HL-60/S4 treated with retinoic acid at 250 ng/mL for 4 days and 3 days (cell line): Measurements from ENCODE around the gene ELMO3.

Experiments
- in situ Hi-C: fragments of 300-500 bp; cut with MboI; formaldehyde crosslinking; loops from 2 replicates; pipeline ENCODE4 v1.7.0; 2022; ENCODE audit warnings: low sequenced_read_pairs

ELMO3 gene

DNA sequence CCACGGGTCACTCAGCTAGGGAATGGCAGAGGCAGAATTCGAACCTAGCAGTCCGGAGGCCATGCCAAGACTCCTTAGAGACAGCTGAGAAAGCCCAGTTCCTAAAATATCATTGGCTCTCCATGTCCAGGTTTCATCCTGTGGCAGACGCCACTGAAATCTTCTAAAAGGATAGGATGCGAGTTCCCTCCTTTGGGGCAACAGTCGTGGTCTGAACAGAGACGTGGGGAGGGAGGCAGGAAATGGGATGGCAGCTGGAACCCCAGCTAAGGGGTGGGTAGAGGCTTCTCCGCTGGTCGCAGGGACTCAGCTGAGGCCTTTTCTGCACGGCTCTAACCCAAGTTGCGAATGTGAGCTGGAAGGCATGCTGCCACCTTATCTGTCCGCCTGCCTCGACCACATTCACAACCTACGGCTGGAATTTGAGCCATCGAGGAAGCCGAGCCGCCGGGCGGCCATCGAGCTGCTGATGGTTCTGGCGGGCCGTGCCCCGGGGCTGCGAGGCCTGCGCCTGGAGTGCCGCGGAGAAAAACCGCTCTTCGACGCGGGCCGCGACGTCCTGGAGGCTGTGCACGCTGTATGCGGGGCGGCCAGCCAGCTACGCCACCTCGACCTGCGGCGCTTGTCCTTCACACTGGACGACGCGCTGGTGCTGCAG, 36.3 kb upstream of the ELMO3 start:
- in situ Hi-C loops, result loop anchor here (25.0 kb wide), 1 partner anchor 200 kb away; the partner anchor contains the start of gene CES3

DNA sequence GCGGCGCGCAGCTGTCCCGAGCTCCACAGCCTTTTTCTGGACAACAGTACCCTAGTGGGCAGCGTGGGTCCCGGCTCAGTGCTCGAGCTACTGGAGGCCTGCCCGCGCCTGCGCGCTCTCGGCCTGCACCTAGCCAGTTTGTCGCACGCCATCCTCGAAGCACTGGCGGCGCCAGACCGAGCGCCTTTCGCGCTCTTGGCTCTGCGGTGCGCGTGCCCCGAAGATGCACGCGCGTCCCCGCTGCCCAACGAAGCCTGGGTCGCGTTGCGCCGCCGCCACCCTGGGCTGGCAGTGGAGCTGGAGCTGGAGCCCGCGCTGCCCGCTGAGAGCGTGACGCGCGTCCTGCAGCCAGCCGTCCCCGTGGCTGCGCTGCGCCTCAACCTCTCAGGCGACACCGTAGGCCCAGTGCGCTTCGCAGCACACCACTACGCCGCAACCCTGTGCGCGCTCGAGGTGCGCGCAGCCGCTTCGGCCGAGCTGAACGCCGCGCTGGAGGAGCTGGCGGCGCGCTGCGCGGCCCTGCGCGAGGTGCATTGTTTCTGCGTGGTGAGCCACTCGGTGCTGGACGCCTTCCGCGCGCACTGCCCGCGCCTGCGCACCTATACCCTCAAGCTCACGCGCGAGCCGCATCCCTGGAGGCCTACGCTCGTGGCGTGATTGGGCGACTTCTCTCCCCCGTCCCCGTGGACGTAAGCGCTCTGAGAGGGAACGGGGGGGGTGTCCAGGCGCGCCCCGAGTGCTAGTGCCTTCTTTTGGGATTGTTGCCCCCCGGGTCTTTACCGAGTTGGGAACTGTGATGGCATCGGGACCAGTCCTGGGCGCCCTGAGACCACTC, 35.5 kb upstream of the ELMO3 start:
- in situ Hi-C loops, result loop anchor here (25.0 kb wide), 1 partner anchor 201 kb away; the partner anchor contains the start of gene CES3

DNA sequence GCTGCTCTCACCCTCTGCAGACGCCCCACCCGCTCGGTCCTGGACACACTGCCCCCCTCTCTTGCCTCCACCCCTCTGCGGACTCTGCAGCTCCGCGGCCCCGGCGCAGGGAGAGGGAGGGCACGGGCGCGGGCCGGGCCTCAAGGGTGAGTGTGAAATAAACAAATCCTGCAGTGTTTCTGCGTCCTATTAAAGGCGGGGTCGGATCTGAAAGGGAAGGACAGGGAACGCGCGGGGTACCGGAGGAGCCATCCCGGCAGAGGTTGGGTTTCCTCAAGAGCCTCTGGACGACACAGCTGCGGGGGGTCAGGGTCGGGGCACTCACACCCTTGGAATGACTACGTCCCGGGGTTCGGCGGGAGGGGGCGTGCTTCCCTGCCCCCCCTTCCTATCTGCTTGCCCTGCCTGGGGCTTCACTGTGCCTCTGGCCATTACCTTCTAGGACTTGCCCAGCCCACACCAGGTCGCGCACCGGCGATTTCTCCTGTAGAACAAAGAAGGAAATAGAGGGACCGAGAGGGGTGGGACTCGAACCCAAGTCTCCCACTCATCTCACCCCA, 34.9 kb upstream of the ELMO3 start:
- in situ Hi-C loops, result loop anchor here (25.0 kb wide), 1 partner anchor 202 kb away; the partner anchor contains the start of gene CES3

DNA sequence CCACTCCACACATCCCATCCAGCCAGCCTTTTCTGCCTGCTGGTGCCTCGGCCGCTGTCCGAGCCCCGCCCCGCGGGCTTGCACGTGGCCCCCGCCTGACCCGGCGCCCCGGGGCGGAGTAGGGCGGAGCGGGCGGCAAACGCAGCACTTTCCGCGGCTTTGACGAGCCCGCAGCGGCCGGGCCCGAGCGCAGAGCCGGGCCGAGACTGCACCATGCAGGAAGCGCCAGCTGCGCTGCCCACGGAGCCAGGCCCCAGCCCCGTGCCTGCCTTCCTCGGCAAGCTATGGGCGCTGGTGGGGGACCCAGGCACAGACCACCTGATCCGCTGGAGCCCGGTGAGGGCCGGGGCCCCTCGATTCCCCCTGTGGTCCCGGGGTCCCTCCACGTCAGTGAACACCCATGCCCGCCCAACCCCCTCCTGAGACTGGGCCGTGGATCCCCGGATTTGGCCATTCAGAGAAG, 34.3 kb upstream of the ELMO3 start, which contains the start of gene HSF4:
Gene HSF4 (plus strand): TSS at position 147 of the 463 bp plus-strand sequence. CDS start 67 bp downstream, at position 214.
- in situ Hi-C loops, result loop anchor here (25.0 kb wide), 1 partner anchor 202 kb away; the partner anchor contains the start of gene CES3

- in situ Hi-C loops, result loop anchor here (25.0 kb wide), 1 partner anchor 203 kb away; the partner anchor contains the start of gene CES3
These were observed 33.5 kb upstream of the ELMO3 start for GRCh38 chr16:67165121-67166078.

DNA sequence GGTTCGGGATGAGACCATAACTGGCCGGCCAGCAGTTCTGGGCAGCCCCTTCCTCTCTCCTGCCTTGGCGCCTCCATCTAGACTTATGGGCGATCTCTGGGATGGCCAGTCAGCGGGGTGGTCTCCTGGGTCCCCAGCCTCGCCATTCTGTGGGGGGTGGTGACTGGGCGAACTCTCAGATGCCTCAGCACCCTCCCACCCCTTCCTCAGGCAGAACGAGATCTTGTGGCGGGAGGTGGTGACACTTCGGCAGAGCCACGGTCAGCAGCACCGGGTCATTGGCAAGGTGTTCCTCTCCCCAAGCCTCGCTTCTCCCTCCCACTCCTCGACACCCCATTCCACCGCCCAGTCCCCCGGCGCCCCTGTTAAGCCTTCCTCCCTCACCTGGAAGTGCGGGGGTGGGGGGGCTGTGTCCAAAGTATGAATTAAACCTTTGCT, 32.8 kb upstream of the ELMO3 start:
- in situ Hi-C loops, result loop anchor here (25.0 kb wide), 1 partner anchor 204 kb away; the partner anchor contains the start of gene CES3

DNA sequence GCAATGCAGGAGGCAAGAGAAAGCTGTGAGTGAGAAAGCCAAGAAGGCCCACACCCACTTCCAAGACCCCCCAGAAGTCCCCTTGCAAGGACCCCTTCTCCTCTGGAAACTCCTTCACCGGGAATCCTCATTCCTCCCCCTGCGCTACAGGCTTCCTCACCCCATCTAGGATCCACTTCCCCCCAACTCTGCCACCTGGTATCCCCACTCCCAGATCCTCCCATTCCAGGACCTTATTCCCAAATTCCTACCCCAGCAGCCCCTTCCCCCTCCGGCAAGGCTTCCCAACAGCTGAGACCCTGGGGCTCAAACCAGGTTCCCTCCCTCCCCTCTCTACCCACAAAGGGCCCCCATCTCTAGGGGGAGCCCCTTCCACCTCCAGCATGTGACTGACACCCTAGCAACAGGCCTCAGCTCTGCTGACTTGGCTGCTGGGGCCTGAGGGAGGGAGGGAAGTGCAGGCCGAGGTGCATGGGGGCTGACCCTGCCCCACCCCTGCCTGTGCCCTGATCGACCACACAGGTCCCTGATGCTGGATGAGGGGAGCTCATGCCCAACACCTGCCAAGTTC, 32.2 kb upstream of the ELMO3 start:
- in situ Hi-C loops, result loop anchor here (25.0 kb wide), 1 partner anchor 204 kb away; the partner anchor contains the start of gene CES3

DNA sequence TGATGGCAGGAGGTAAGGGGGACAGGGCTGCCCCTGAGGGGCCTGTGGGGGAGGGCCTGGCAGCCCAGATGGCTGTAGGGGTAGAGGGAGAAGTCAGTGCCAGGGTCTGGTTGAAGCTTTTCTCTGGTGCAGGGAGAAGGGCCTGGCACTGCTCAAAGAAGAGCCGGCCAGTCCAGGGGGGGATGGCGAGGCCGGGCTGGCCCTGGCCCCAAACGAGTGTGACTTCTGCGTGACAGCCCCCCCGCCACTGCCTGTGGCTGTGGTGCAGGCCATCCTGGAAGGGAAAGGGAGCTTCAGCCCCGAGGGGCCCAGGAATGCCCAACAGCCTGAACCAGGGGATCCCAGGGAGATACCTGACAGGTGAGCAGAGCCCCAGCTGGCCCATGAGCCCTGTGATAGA, 31.3 kb upstream of the ELMO3 start:
- in situ Hi-C loops, result loop anchor here (25.0 kb wide), 1 partner anchor 205 kb away; the partner anchor contains the start of gene CES3

GRCh38 chr16:67169011-67169451, 29.9 kb upstream of the ELMO3 start:
- in situ Hi-C loops, result loop anchor here (25.0 kb wide), 1 partner anchor 207 kb away; the partner anchor contains the start of gene CES3

- in situ Hi-C loops, result loop anchor here (25.0 kb wide), 1 partner anchor 207 kb away; the partner anchor contains the start of gene CES3
These were observed 29.2 kb upstream of the ELMO3 start for GRCh38 chr16:67169642-67170167.

DNA sequence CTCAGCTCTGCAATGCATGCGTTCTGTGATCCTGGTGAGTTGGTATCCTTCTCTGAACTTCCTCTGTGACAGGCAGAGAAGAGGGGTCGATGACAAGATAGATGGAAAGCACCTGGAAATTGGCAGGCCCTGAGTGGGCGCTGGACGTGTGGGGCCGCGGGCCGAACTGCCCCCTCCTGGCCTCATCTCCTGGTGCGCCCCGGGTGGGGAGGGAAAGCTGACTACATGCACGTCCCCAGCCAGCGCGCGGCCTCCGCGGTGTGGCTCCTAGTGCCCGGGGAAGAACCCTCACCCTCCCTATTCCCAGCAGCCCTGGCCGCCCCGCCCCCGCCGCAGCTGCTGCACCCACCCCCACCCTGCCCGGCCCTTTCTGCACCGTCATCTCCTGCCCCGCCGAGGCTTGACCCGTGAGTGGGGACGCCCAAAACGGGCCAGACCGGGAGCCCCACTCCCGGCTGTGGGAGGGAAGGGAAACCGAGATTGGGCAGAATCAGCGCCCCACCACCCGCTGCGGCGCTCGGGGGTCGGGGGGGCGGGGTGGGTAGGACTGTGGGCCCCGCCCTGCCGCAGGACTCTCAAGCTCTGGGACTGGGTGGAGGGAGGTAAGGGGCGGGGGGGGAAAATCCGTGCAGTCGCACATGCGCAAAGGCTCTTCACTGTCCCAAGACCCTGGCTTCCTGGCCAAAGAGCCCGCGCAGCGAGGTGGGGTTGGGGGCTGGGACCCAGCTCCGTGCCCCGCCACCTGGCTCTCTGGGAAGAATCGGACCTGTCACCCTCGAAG, 28.6 kb upstream of the ELMO3 start, which contains the start of gene NOL3:
Gene NOL3 (plus strand): TSS at position 371 of the 781 bp plus-strand sequence.
- in situ Hi-C loops, result loop anchor here (25.0 kb wide), 1 partner anchor 208 kb away; the partner anchor contains the start of gene CES3

GRCh38 chr16:67170949-67171649, 27.8 kb upstream of the ELMO3 start:
- in situ Hi-C loops, result loop anchor here (25.0 kb wide), 1 partner anchor 209 kb away; the partner anchor contains the start of gene CES3

- in situ Hi-C loops, result loop anchor here (25.0 kb wide), 1 partner anchor 211 kb away; the partner anchor contains the start of gene CES3
These were observed 25.6 kb upstream of the ELMO3 start for GRCh38 chr16:67173323-67173722.

DNA sequence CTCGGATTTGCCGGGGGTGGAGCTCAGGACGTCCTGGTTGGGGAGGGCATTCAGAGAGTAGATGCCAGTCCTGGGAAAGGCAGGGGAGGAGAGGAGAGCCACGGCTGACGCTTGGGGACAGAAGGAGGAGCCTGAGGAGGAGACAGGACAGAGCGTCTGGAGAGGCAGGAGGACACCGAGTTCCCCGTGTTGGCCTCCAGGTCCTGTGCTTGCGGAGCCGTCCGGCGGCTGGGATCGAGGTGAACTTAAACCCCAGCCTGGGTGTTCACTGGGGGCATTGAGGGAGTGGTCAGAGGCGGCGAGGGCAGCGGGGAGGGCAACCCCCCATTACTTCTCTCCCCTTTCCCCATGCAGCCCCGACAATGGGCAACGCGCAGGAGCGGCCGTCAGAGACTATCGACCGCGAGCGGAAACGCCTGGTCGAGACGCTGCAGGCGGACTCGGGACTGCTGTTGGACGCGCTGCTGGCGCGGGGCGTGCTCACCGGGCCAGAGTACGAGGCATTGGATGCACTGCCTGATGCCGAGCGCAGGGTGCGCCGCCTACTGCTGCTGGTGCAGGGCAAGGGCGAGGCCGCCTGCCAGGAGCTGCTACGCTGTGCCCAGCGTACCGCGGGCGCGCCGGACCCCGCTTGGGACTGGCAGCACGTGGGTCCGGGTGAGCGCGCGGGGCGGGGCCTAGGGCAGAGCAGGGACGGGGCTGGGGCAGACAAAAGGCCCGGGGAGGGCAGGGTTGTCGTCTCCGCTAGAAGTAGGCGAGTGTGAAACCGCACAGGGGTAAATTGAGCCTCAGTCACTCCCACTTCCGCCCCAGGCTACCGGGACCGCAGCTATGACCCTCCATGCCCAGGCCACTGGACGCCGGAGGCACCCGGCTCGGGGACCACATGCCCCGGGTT, 24.9 kb upstream of the ELMO3 start:
- in situ Hi-C loops, result loop anchor here (25.0 kb wide), 1 partner anchor 212 kb away; the partner anchor contains the start of gene CES3

- in situ Hi-C loops, result loop anchor here (25.0 kb wide), 1 partner anchor 212 kb away; the partner anchor contains the start of gene CES3
These were observed 24.2 kb upstream of the ELMO3 start for GRCh38 chr16:67174706-67175231.

- in situ Hi-C loops, result no loop called here
These were observed 22.3 kb upstream of the ELMO3 start for GRCh38 chr16:67176662-67177061.
